Mucosa of descending colon (tissue), 3 donors: ENCODE results near the gene PNMA8C. TPM values are rescaled to one million over a fixed set of nuclear protein-coding genes. Genes with fewer than 3 reads are reported as not detected.

Source experiments
- ATAC-seq: fragments of 200-7000 bp; cut with Tn5 transposase; one replicate; pipeline ENCODE4 v1.9.1; 2020; ENCODE audit warnings: mild to moderate bottlenecking, moderate library complexity
- DNase-seq, 3 donors: peaks; one replicate each; pipeline ENCODE4 v3.0.0-alpha.2; 2020
- H3K36me3 ChIP-seq: fragments of 200-600 bp; one replicate; pipeline ENCODE4 v1.8.0; 2021; ENCODE audit warnings: low read depth, mild to moderate bottlenecking
- H3K4me1 ChIP-seq: fragments of 200-600 bp; one replicate; pipeline ENCODE4 v1.8.0; 2021; ENCODE audit warnings: low read depth, mild to moderate bottlenecking
- H3K4me3 ChIP-seq: fragments of 200-600 bp; one replicate; pipeline ENCODE4 v1.8.0; 2021; ENCODE audit warnings: mild to moderate bottlenecking
- H3K9me3 ChIP-seq: fragments of 200-600 bp; one replicate; pipeline ENCODE4 v1.8.0; 2021; ENCODE audit warnings: mild to moderate bottlenecking
- CTCF ChIP-seq: fragments of 200-600 bp; IDR thresholded peaks from one replicate; pipeline ENCODE4 v1.8.0; 2022; ENCODE audit warnings: antibody characterized with exemption, mild to moderate bottlenecking
- intact Hi-C, 2 donors: fragments of 100-400 bp; cut with DNase I in 1 of 2; cut with micrococcal nuclease in 1 of 2; formaldehyde crosslinking; loops; one replicate each; pipeline versions ENCODE4 v1.11.0 to v1.11.1; 2022; cut with DNase I, micrococcal nuclease
- total RNA-seq, 3 donors: library from RNA; stranded (reverse); fragmentation: NEBNext Ultra II Directional in 2 of 3; extraction: Animal tissue kit (Norgen Biotek cat#: 25700) in 2 of 3; gene quantifications; one replicate each; pipeline versions ENCODE4 v1.2.1 to v1.2.4, GENCODE V29; 2021 to 2023
- donor health status: DM: no; HTN: no; CAD: no; lungs with moderate emphysema.
- donor health status: DM: no; HTN: no; CAD: no.
- donor health status: DM: no; HTN: yes; CAD: no.

The PNMA8C gene
- total RNA-seq, 3 donors from 2014 or later: 0.57 TPM; not detected in 2

GRCh38 chr19:46392252-46392801 lies 36.4 kb downstream of the PNMA8C start:
- no peak for ATAC-seq

DNA sequence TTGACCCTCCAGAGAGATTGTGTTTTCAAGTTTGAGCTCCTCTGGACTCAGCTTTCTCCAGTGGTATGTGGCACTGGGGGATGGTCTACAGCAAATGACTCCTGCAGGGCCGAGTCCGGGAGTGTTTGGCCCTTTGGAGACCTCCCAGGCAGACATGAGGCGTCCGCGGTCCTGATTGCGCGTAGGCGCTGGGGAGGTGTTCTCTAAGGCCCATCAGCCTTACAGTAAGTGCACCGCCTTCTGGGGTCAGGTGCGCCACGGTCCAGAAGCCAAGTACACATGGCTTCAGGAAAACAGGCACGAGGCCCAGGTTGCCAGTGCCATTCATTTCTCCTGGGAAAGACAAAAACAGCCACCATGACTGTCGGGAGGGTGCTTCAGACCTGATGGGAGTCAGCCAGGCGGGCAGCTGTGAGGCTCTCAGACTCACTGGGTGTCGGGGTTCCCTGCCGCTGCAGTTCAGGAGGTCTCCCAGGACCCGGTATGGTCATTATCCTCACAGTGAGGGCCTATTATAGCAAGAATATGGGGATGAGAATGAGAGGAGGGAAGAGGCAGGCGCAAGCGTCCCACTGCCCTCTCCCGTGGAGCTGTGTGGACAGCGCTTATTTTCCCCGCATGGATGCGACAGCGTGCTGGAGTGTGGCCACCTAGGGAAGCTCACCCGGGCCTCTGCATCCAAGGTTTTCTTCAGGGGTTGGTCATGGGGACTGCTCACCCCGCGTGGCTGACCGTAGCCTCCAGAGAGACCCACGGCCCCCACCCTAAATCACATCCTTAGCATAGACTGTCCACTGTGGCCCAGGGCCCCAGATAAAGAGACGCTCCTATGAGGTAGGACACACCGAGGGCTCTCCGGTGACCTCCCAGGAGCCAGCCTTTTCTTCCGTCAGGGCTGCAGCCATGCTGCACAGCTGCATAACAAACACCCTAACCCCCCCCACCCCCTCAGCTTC lies 37.2 kb downstream of the PNMA8C start:
- intact Hi-C loops: no loop called here
- Histone ChIP-seq H3K36me3 (no peaks in the 10 kb centered on the region), H3K4me1 (no peaks in the 10 kb centered on the region), H3K9me3 (no peaks in the 10 kb centered on the region), H3K4me3 (no peak overlapping the region)
- no peak for ATAC-seq
- DNase-seq: peak in 1 of 3 donors; percentile 25
- TF ChIP-seq CTCF: no peak

More at GRCh38 chr19:46392252-46392801, 36.4 kb downstream of the PNMA8C start:
- Histone ChIP-seq H3K4me3 (no peak overlapping the region), H3K36me3 (no peaks in the 10 kb centered on the region), H3K4me1 (no peaks in the 10 kb centered on the region), H3K9me3 (no peaks in the 10 kb centered on the region)
- intact Hi-C loops: no loop called here
- TF ChIP-seq CTCF: no peak
- peak in 2 of 3 donors; percentile 21 to 50 for DNase-seq

GRCh38 chr19:46390866-46391265 lies 37.9 kb downstream of the PNMA8C start:
- Histone ChIP-seq H3K4me3 (no peak overlapping the region), H3K36me3 (no peaks in the 10 kb centered on the region), H3K4me1 (no peaks in the 10 kb centered on the region), H3K9me3 (no peaks in the 10 kb centered on the region)
- intact Hi-C loops: no loop called here
- ATAC-seq (no peak), DNase-seq (peak in 1 of 3 donors; percentile 23)
- no peak for TF ChIP-seq CTCF

GRCh38 chr19:46390121-46390858 lies 38.4 kb downstream of the PNMA8C start:
- no peak for TF ChIP-seq CTCF
- H3K4me3 ChIP-seq: no peak overlapping the region
- ATAC-seq (no peak), DNase-seq (peak in 1 of 3 donors; percentile 17)
- no peaks in the 10 kb centered on the region for H3K9me3 ChIP-seq
- H3K36me3 ChIP-seq: no peaks in the 10 kb centered on the region
- intact Hi-C loops: no loop called here
- no peaks in the 10 kb centered on the region for H3K4me1 ChIP-seq

GRCh38 chr19:46388311-46389095 lies 40.2 kb downstream of the PNMA8C start:
- no peak for ATAC-seq
- no peak overlapping the region for H3K4me3 ChIP-seq
- no peaks in the 10 kb centered on the region for H3K4me1 ChIP-seq
- TF ChIP-seq CTCF: no peak
- H3K36me3 ChIP-seq: no peaks in the 10 kb centered on the region
- H3K9me3 ChIP-seq: no peaks in the 10 kb centered on the region
- DNase-seq: peak in 1 of 3 donors; percentile 19
- intact Hi-C loops: no loop called here
